H9 (cell line): ENCODE measurements around the gene NUP58. TPM values are rescaled to one million over a fixed set of nuclear protein-coding genes. Genes with fewer than 3 reads are reported as not detected.

Experiments used
- DNase-seq: peaks from one replicate; pipeline ENCODE4 v3.0.0-alpha.2; 2017
- H2AFZ ChIP-seq: one replicate; pipeline ENCODE4 v1.6.1; 2013; ENCODE audit warnings: mild to moderate bottlenecking, low read length, control low read depth, moderate library complexity
- H2AK5ac ChIP-seq: 2 replicates; pipeline ENCODE4 v1.6.1; 2013; ENCODE audit warnings: low read length, control low read depth, mixed read lengths; ENCODE audit not compliant: insufficient read length
- H2BK120ac ChIP-seq: one replicate; pipeline ENCODE4 v1.6.1; 2013; ENCODE audit warnings: low read depth, mild to moderate bottlenecking, low read length, control low read depth, inconsistent platforms; ENCODE audit not compliant: poor library complexity, severe bottlenecking
- H2BK12ac ChIP-seq: 2 replicates; pipeline ENCODE4 v1.6.1; 2013; ENCODE audit warnings: low read length, control low read depth, mixed read lengths, low read depth; ENCODE audit not compliant: insufficient read length
- H2BK15ac ChIP-seq: 2 replicates; pipeline ENCODE4 v1.6.1; 2013; ENCODE audit warnings: low read depth, low read length, control low read depth
- H2BK20ac ChIP-seq: one replicate; pipeline ENCODE4 v1.6.1; 2013; ENCODE audit warnings: low read depth, mild to moderate bottlenecking, low read length, control low read depth, inconsistent platforms; ENCODE audit not compliant: poor library complexity, severe bottlenecking
- H2BK5ac ChIP-seq: 2 replicates; pipeline ENCODE4 v1.6.1; 2013; ENCODE audit warnings: low read length, control low read depth, mixed read lengths; ENCODE audit not compliant: insufficient read length
- H3K14ac ChIP-seq: 2 replicates; pipeline ENCODE4 v1.6.1; 2013; ENCODE audit warnings: low read length, control low read depth; ENCODE audit not compliant: insufficient read depth
- H3K18ac ChIP-seq: 2 replicates; pipeline ENCODE4 v1.6.1; 2013; ENCODE audit warnings: low read depth, mild to moderate bottlenecking, mixed read lengths, low read length, control low read depth; ENCODE audit not compliant: insufficient read length
- H3K23ac ChIP-seq: 2 replicates; pipeline ENCODE4 v1.6.1; 2013; ENCODE audit warnings: low read length, control low read depth, mixed read lengths, low read depth; ENCODE audit not compliant: insufficient read length
- H3K23me2 ChIP-seq: 2 replicates; pipeline ENCODE4 v1.6.1; 2013; ENCODE audit warnings: low read depth, mild to moderate bottlenecking, mixed read lengths, low read length, control low read depth; ENCODE audit not compliant: insufficient read length, poor library complexity, severe bottlenecking
- H3K27ac ChIP-seq: 2 replicates; pipeline ENCODE4 v1.5.1; 2013; ENCODE audit warnings: low read length, control low read depth, mixed read lengths, low read depth; ENCODE audit not compliant: insufficient read length
- H3K27me3 ChIP-seq: 2 replicates; pipeline ENCODE4 v1.6.1; 2013; ENCODE audit warnings: low read length, control low read depth, inconsistent platforms; ENCODE audit not compliant: insufficient read depth
- H3K4ac ChIP-seq: 2 replicates; pipeline ENCODE4 v1.6.1; 2013; ENCODE audit warnings: low read depth, mild to moderate bottlenecking, control low read depth, inconsistent platforms, low read length, moderate library complexity
- H3K4me1 ChIP-seq: 2 replicates; pipeline ENCODE4 v1.6.1; 2013; ENCODE audit warnings: low read length, control low read depth, inconsistent platforms; ENCODE audit not compliant: insufficient read depth
- H3K4me2 ChIP-seq: 2 replicates; pipeline ENCODE4 v1.6.1; 2013; ENCODE audit warnings: low read length, control low read depth, mixed read lengths; ENCODE audit not compliant: insufficient read length, insufficient read depth
- H3K56ac ChIP-seq: 2 replicates; pipeline ENCODE4 v1.6.1; 2013; ENCODE audit warnings: low read depth, mild to moderate bottlenecking, mixed read lengths, low read length, control low read depth; ENCODE audit not compliant: insufficient read length
- H3K79me1 ChIP-seq: 2 replicates; pipeline ENCODE4 v1.6.1; 2013; ENCODE audit warnings: low read depth, mild to moderate bottlenecking, moderate library complexity, low read length, control low read depth, inconsistent platforms; ENCODE audit not compliant: insufficient read depth, poor library complexity, severe bottlenecking
- H3K79me2 ChIP-seq: 2 replicates; pipeline ENCODE4 v1.6.1; 2013; ENCODE audit warnings: low read length, control low read depth, inconsistent platforms; ENCODE audit not compliant: insufficient read depth
- H3K9ac ChIP-seq: 2 replicates; pipeline ENCODE4 v1.6.1; 2013; ENCODE audit warnings: low read length, control low read depth, mixed read lengths; ENCODE audit not compliant: insufficient read length; ENCODE audit errors: extremely low read depth
- H3K9me3 ChIP-seq: one replicate; pipeline ENCODE4 v1.6.1; 2013; ENCODE audit warnings: low read depth, low read length, inconsistent platforms; ENCODE audit not compliant: control insufficient read depth
- H3T11ph ChIP-seq: one replicate; pipeline ENCODE4 v1.6.1; 2013; ENCODE audit warnings: mild to moderate bottlenecking, low read length, control low read depth, inconsistent platforms
- H4K20me1 ChIP-seq: one replicate; pipeline ENCODE4 v1.6.1; 2013; ENCODE audit not compliant: control insufficient read depth, insufficient read length, insufficient read depth
- H4K5ac ChIP-seq: 2 replicates; pipeline ENCODE4 v1.6.1; 2013; ENCODE audit warnings: low read depth, mild to moderate bottlenecking, mixed read lengths, low read length, control low read depth; ENCODE audit not compliant: insufficient read length
- H4K8ac ChIP-seq: replicated peaks from 2 replicates; pipeline ENCODE4 v1.6.1; 2013; ENCODE audit warnings: low read length, control low read depth, mixed read lengths, low read depth; ENCODE audit not compliant: insufficient read length
- H4K91ac ChIP-seq: 2 replicates; pipeline ENCODE4 v1.6.1; 2013; ENCODE audit warnings: low read depth, mild to moderate bottlenecking, moderate library complexity, mixed read lengths, low read length, control low read depth; ENCODE audit not compliant: insufficient read length
- H3K27ac Mint-ChIP-seq, 3 experiments: 2 replicates in 2 of 3; 3 replicates in 1 of 3; pipeline ENCODE4 v1.8.0; 2020 to 2021; ENCODE audit warnings: mixed read lengths in 3 of 3, mild to moderate bottlenecking in 1 of 3, moderate library complexity in 1 of 3
- H3K27me3 Mint-ChIP-seq: 2 replicates; pipeline ENCODE4 v1.8.0; 2021; ENCODE audit warnings: low read depth, mild to moderate bottlenecking, moderate library complexity, mixed read lengths
- H3K36me3 Mint-ChIP-seq, 3 experiments: 2 replicates in 2 of 3; 3 replicates in 1 of 3; pipeline ENCODE4 v1.8.0; 2020 to 2021; ENCODE audit warnings: low read depth in 3 of 3, mixed read lengths in 3 of 3; ENCODE audit not compliant: insufficient read depth in 1 of 3
- H3K4me1 Mint-ChIP-seq, 2 experiments: 2 replicates each; pipeline ENCODE4 v1.8.0; 2020; ENCODE audit warnings: mixed read lengths in 2 of 2
- H3K4me3 Mint-ChIP-seq, 2 experiments: 2 replicates in 1 of 2; 3 replicates in 1 of 2; pipeline ENCODE4 v1.8.0; 2020 to 2021; ENCODE audit warnings: mild to moderate bottlenecking in 2 of 2, mixed read lengths in 2 of 2, moderate library complexity in 1 of 2
- H3K9me3 Mint-ChIP-seq, 2 experiments: 2 replicates in 1 of 2; 3 replicates in 1 of 2; pipeline ENCODE4 v1.8.0; 2020; ENCODE audit warnings: mild to moderate bottlenecking in 2 of 2, mixed read lengths in 2 of 2, moderate library complexity in 1 of 2
- CTCF ChIP-seq: fragments of 200-600 bp; sonication (generic); conservative IDR thresholded peaks from 3 replicates; pipeline ENCODE4 v1.8.0; 2021; ENCODE audit warnings: antibody characterized with exemption, mild to moderate bottlenecking
- WGBS: extraction: QIAGEN DNeasy Blood & Tissue Kit; methylation state at CpG from one replicate; pipeline ENCODE4 v1.1.7; 2013; ENCODE audit warnings: missing lambda C conversion rate, low lambda C conversion rate, mixed read lengths; ENCODE audit not compliant: insufficient read length; ENCODE audit errors: extremely low coverage; 5-methylcytosine and 5-hydroxymethylcytosine counted together
- total RNA-seq: library from RNA; stranded (reverse); gene quantifications from 2 replicates; pipeline ENCODE4 v1.2.1, GENCODE V29; 2021

Gene NUP58
- total RNA-seq, 1 experiment from 2014 or later, result 77.6 TPM

GRCh38 chr13:25372284-25373081 is 71.1 kb downstream of the NUP58 start:
- Histone ChIP-seq H3K4me1 (no peaks in the 10 kb centered on the region; the same call in 1 of the 2 replicates), H3K23me2 (peaks cover 4% of the 10 kb centered on the region), H4K8ac (no peak overlapping the region), H3K27me3 (peaks cover 6% of the 10 kb centered on the region; the same call in 1 of the 2 replicates), H3K9ac (no peak overlapping the region), H3K27ac (no peak overlapping the region), H2BK12ac (no peak overlapping the region), H3T11ph (no peak overlapping the region), H3K4me2 (peak overlapping the region; percentile 5), H3K9me3 (no peaks in the 10 kb centered on the region), H3K18ac (no peak overlapping the region), H2BK120ac (no peak overlapping the region), H2AK5ac (no peak overlapping the region), H3K4ac (no peak overlapping the region), H3K79me2 (no peaks in the 10 kb centered on the region), H2AFZ (no peak overlapping the region), H3K56ac (no peak overlapping the region), H3K14ac (no peak overlapping the region), H2BK15ac (no peak overlapping the region), H2BK20ac (no peak overlapping the region), H2BK5ac (no peak overlapping the region), H3K79me1 (no peaks in the 10 kb centered on the region), H4K20me1 (no peaks in the 10 kb centered on the region), H3K23ac (no peak overlapping the region), H4K91ac (no peak overlapping the region), H4K5ac (no peak overlapping the region)
- peak; percentile 52 for DNase-seq
- peaks cover 29 to 32% of the 10 kb centered on the region in 2 experiments for H3K4me1 Mint-ChIP-seq
- no peak for TF ChIP-seq CTCF
- H3K36me3 Mint-ChIP-seq, result no peaks in the 10 kb centered on the region; a peak in 1 of 7 replicates
- WGBS, result no CpG with 5 or more reads among the region's 82 CpGs
- H3K27me3 Mint-ChIP-seq, result peaks cover 63% of the 10 kb centered on the region
- H3K9me3 Mint-ChIP-seq, result peaks cover 0 to 2% of the 10 kb centered on the region in 2 experiments; a peak in 2 of 5 replicates
- peak overlapping the region; percentile 71 to 83 for H3K4me3 Mint-ChIP-seq
- H3K27ac Mint-ChIP-seq, result no peak overlapping the region
